ENCODE data around the gene EDN2.

The EDN2 gene

DNA sequence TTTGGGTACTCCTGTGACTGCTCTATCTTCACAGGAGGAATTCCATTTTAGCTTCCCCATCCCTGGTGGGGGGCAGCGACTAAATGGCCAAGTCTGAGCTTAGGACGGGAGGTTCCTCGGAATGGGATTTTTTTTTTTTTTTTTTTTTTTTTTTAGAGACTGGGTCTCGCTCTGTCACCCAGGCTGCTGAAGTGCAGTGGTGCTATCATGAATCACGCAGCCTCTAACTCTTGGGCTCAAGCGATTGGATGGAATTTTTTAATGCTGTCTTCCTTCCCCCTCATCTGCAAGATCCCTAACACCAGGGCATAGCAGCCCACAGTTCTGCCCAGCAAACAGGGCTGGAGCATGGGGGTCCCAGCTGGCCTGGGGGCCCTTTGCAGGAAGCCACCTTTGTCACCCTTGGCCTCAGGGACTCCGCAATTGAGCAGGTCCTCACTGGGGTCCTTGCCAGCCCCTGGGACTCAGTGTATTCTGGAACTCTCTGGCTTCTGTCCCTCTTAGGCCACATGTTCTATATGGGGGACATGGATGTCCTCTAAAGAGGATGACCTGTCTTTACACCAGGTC, 13.1 kb upstream of the EDN2 start:
- no peak for DNase-seq

DNA sequence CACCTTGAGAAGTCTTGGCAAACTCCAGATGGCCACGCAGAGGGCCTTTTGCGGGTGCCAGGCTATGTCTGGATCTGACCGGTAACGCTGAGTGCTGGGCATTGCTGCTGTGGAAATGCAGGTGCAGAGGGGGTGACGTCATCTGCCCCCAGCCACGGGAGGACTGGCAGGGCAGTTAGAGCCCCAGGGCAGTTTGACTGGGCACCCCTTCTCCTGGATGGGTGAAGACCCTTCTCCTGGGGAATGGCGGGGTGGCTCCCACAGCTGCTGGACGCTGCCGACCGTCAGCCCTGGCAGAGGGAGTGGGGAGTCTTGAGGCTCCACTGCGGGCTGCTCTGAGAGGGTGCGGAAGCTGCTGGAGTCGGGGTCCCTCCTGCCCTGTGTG, 12.6 kb upstream of the EDN2 start:
- DNase-seq, result no peak

- DNase-seq, result no peak
These were observed 11.9 kb upstream of the EDN2 start for GRCh38 chr1:41496080-41497055.

DNA sequence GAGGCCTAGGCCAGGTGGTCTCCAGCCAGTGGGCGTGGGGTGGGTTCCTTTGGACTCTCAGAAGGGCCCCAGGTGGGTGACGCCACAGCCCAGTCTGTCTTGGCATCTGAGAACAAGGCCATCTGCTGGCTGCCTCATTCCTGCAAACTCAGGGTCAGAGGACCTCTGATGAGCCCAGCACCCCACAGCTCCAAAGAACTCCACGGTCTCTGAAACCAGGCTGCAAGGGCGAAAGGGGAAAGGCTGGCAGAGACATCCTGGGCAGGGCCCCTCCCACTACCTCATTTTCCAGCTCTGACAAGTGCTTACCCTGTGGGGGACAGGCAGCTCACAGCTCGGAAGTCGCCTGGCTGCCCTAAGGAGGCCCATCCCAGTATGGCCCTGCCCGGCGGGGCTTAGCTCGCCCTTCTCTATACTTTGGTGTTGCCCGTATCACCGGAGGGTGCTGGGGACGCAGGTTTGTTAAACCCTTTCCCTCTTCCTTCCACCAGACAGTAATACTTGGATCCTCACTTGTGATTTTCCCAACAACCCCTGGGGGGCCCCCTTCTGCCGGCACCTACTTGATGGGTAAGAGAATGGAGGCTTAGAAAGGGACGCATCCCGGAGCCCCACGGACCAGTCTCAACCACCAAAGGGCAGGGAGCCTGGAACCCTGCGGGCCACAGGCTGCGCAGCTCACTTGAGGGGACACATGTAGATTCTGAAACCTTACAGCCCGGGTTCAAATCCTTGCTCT, 10.9 kb upstream of the EDN2 start:
- peak in 4 of 14 donors; percentile 15 to 42 (median 28) for DNase-seq

GRCh38 chr1:41494351-41495209, 10.1 kb upstream of the EDN2 start:
- DNase-seq, result no peak

DNA sequence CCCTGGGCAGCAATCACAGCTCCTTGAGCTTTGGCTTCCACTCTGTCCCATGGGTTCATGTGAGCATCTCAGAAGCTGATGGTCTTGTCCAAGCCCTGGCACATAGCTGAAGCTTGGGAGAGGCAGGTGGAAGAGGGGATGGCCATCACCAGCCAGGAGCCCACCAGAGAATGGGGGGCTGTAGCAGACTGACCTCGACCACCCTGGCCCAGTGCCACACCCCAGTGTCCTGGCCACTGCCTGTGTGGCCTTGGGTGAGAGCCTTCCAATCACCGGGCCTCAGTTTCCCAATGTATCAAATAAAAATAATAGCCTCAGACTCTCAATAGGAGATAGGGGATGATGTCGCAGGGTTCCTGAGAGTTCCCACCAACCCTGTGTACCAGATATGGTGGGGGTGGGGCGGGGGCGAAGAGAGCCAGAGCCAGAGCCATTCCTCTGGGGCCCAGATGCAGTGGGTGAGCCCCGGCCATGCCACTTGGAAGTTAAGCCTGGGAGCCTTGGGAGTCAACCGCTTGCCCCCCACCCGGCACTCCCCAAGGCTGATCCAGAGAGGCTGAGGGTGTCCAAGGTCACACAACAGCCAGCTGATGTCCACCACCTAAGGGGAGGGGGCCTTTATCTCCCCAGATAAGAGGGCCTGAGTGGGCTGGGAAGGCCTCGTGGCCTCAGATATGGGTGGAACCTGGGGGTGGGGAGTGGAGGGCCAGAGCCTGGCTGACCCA, 9.3 kb upstream of the EDN2 start:
- no peak for DNase-seq

- DNase-seq, result no peak
These were observed 8.6 kb upstream of the EDN2 start for GRCh38 chr1:41493117-41493536.

DNA sequence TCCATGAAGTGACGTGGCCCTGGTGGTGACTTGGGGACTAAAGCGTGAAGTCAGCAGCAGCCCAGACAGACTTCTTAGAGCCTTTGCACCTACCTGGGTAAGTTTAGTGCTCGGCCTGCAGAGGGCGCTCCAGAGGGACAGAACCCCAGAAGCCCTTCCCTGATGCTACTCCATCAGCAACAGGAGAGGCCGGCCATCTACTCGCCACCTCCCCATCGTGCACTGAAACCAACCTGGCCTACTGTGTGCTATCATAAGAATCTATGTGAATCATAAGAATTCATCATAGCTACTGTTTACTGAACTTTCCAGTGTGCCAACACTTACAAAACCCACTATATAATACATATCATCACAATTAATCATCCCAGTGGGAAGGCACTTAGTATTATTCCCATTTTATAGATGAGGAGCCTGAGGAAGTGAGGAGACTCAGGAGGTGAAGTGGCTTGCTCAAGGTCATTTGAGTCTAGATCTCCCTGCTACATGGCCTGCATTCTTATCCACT, 7.9 kb upstream of the EDN2 start:
- no peak for DNase-seq

DNA sequence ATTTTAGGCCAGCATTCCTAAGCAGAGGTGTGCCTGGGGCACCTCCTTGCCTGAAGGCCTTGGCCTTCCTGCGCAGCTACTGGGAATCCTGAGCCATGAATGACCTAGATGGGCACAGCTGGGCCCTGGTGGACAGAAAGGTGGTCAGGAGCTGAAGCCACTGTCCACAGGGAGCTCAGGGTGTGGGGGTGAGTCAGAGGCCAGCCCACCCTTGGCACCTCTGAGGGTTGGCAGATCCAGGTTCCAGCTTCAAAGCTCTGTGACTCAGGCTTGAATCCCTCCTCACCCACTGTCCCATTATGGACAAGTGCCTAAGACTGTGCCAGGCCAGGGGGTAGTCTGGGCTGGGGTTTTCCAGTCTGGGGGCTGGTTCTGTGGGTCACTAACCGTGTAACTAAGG, 6.4 kb upstream of the EDN2 start:
- no peak for DNase-seq

DNA sequence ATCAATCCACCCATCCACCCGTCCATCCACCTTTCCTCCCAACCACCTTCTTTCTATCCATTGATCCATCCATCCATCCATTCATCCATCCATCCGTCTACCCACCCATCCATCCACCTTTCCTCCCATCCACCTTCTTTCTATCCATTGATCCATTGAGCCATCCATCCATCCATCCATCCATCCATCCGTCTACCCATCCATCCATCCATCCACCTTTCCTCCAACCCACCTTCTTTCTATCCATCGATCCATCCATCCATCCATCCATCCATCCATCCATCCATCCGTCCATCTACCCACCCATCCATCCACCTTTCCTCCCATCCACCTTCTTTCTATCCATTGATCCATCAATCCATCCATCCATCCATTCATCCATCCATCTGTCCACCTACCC, 5.1 kb upstream of the EDN2 start:
- no peak for DNase-seq

DNA sequence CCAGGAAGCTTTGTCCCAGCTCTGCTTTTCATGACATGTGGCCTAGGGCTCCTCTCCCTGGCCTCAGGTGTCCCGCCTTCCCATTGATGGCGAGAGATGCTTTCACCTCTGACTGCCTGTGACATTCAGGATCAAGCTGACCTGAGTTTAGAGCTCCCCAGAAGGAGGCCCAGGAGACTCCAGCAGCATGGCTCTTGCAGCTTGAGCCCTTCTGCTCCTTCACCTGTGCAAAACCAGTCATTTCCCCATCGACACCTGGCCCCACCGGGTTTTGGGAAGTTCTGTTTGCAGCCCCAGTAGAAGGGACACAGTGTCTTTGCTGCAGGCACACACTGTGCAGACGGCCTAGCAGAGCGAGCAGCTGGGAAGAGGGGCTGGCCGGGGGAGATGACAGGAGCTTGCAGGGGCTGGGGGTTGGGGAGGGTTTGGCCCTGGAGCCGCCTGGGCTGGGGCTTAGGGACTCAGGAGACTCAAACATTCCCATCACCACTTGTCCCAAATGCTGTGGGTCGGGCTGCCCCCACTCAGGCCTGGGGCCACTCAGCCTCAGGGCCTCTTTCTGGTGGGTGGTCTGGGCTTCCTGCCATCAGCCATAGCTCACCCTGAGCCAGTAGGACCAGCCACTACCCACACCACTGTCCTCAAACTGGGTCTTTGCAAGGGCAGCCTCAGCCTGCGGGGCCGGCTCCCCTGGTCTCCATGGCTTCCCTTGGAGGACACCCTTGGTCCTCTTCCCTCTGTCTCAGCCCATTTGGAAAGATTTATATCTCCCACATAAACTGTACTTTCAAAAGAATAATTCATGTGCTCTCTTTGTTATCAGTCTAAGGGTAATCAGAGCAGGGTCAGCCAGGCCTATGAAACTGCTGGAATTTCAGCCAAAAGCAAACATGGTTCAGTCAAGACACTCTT, 3.8 kb upstream of the EDN2 start:
- no peak for DNase-seq

- DNase-seq, result no peak
These were observed 2.9 kb upstream of the EDN2 start for GRCh38 chr1:41487126-41488039.

GRCh38 chr1:41486371-41487125, 2.1 kb upstream of the EDN2 start:
- no peak for DNase-seq

DNA sequence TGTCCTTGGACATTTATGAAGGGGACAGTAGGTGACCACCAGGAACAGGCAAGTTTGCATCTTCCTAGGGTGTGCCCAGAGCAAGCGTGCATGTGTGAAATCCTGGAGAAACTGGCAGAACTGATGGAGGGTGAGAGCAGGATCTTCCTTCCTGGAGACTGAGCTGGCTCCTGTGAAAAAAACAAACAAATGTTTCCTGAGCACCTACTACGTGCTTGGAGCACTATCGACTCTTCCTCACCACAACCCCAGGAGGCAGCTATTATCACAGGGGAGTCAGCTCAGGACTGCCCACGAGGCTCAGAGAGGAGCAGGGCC, 1.5 kb upstream of the EDN2 start:
- no peak for DNase-seq

DNA sequence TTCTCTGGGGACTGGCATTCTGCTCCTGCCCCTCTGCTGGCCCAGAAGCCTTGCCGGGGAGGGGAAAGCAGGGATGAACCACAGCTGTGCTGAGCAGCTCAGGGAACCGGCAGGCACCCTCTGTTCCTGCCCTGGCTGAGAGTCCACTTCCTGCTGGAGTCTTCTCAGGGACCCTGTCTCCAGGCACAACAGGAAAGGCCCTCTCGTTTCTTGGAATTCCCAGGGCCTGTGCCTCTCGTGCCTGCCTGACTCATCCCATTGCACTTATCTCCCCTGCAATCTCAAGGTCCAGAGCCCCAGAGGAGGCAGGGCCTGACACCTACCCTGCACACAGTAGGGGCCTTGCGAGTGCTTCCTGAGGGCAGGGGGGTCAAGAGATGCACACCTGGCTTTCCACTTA, 1.1 kb upstream of the EDN2 start:
- no peak for DNase-seq

DNA sequence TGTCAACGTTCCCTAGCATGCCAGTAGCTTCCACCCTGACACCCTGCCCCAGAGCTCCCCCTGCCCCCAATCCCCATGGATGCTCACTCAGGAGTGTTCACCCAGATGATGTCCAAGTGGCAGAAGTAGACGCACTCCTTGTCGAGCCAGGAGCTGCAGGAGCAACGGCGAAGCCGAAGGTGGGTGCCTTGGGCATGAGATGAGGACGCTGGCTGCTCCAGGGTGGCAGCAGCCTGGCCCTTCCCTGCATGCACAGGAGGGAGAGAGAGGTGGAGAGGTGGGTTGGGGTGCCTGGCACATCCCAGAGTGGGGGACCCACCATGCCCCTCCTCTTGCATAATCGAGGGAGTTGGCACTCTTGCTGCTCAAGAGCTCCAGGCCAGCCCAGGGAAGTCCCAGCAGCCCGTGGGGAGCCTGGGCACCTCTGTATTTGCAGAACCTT, 502 bp downstream of the EDN2 start:
- no peak for DNase-seq

- DNase-seq, result peak in 1 of 14 donors; percentile 33
These were observed 1.3 kb downstream of the EDN2 start for GRCh38 chr1:41483001-41483850.

Data from C1 segment of cervical spinal cord (tissue), 14 donors.